HuH-7.5 (cell line): ENCODE results near the gene POC1B.

Experiments
- DNase-seq: peaks from one replicate; pipeline ENCODE4 v3.0.0; 2011; ENCODE audit warnings: low spot score

The POC1B gene

GRCh38 chr12:89538897-89539296 lies 13.1 kb upstream of the POC1B start:
- no peak for DNase-seq

- no peak for DNase-seq
These were observed 11.5 kb upstream of the POC1B start for GRCh38 chr12:89537389-89537788.

GRCh38 chr12:89529738-89530137 lies 3.9 kb upstream of the POC1B start:
- DNase-seq, result peak; percentile 47

GRCh38 chr12:89528434-89528833 lies 2.6 kb upstream of the POC1B start:
- no peak for DNase-seq

- peak; percentile 31 for DNase-seq
These were observed 483 bp downstream of the POC1B start for GRCh38 chr12:89525305-89525823.

- DNase-seq, result peak; percentile 92
These were observed 1.1 kb downstream of the POC1B start, which contains the start of gene GALNT4 for GRCh38 chr12:89524541-89525304. Gene GALNT4 (minus strand): TSS chr12:89524796. CDS start chr12:89524549, 247 bp downstream.

- no peak for DNase-seq
These were observed 1.9 kb downstream of the POC1B start for GRCh38 chr12:89523843-89524540.

GRCh38 chr12:89523393-89523792 lies 2.5 kb downstream of the POC1B start:
- no peak for DNase-seq

- DNase-seq, result no peak
These were observed 4.3 kb downstream of the POC1B start for GRCh38 chr12:89521364-89522223.

- no peak for DNase-seq
These were observed 8.1 kb downstream of the POC1B start for GRCh38 chr12:89517720-89518119.

- no peak for DNase-seq
These were observed 9.2 kb downstream of the POC1B start for GRCh38 chr12:89516633-89517032.

GRCh38 chr12:89514751-89515150 lies 11.1 kb downstream of the POC1B start:
- DNase-seq, result no peak

GRCh38 chr12:89513544-89513943 lies 12.3 kb downstream of the POC1B start:
- DNase-seq, result no peak

- DNase-seq, result no peak
These were observed 18.6 kb downstream of the POC1B start for GRCh38 chr12:89507015-89507824.

- no peak for DNase-seq
These were observed 19.8 kb downstream of the POC1B start for GRCh38 chr12:89506050-89506449.

GRCh38 chr12:89504560-89505346 lies 21.1 kb downstream of the POC1B start:
- DNase-seq, result no peak

GRCh38 chr12:89501793-89502192 lies 24.1 kb downstream of the POC1B start:
- DNase-seq, result no peak

- no peak for DNase-seq
These were observed 26.0 kb downstream of the POC1B start for GRCh38 chr12:89499857-89500256.

- DNase-seq, result no peak
These were observed 28.4 kb downstream of the POC1B start for GRCh38 chr12:89497467-89497866.

- DNase-seq, result no peak
These were observed 28.8 kb downstream of the POC1B start for GRCh38 chr12:89497005-89497404.
